SKM-1 treated with dmso at 0.1 percent for 144 hours (cell line): Measurements from ENCODE around the gene STIP1.

Source experiments
- DNase-seq: peaks from one replicate; lab custom pipeline; 2025; ENCODE audit not compliant: unreplicated experiment; lab: John Stamatoyannopoulos, UW

The STIP1 gene

GRCh38 chr11:64249563-64250414 lies 63.8 kb downstream of the STIP1 start:
- DNase-seq, result no peak

GRCh38 chr11:64250415-64251015 lies 64.5 kb downstream of the STIP1 start:
- DNase-seq, result no peak

- peak; percentile 32 for DNase-seq
These were observed 65.2 kb downstream of the STIP1 start, which contains the start of gene PLCB3 for GRCh38 chr11:64251016-64251752. Gene PLCB3 (plus strand): TSS chr11:64251530. CDS start chr11:64251650, 120 bp downstream.

- no peak for DNase-seq
These were observed 65.7 kb downstream of the STIP1 start for GRCh38 chr11:64251753-64252002.

GRCh38 chr11:64252003-64252872 lies 66.3 kb downstream of the STIP1 start:
- DNase-seq, result no peak

GRCh38 chr11:64253043-64253442 lies 67.1 kb downstream of the STIP1 start:
- no peak for DNase-seq

- DNase-seq, result no peak
These were observed 67.5 kb downstream of the STIP1 start for GRCh38 chr11:64253481-64253880.
